HepG2 (cell line): ENCODE data around the gene TREH. TPM values are rescaled to one million over a fixed set of nuclear protein-coding genes. Genes with fewer than 3 reads are reported as not detected.

ENCODE experiments used
- ATF7-NPFF ChIP-seq: sonication (generic); formaldehyde crosslinking; IDR thresholded peaks from 2 replicates; pipeline ENCODE4 v1.8.1; 2023; ENCODE audit warnings: mild to moderate bottlenecking, low read depth, missing genetic modification reagents, moderate library complexity
- CCDC6 ChIP-seq: sonication (generic); formaldehyde crosslinking; IDR thresholded peaks from 2 replicates; pipeline ENCODE4 v1.8.1; 2022; ENCODE audit warnings: mild to moderate bottlenecking, missing genetic modification reagents, moderate library complexity
- ESRRA ChIP-seq: sonication (generic); formaldehyde crosslinking; IDR thresholded peaks from 2 replicates; pipeline ENCODE4 v1.5.1; 2020; ENCODE audit warnings: mild to moderate bottlenecking, low read depth, missing genetic modification reagents
- ETV5 ChIP-seq: IDR thresholded peaks from 2 replicates; pipeline ENCODE4 v1.6.1; 2018; ENCODE audit warnings: missing biosample characterization, missing genetic modification reagents, inconsistent platforms, borderline replicate concordance
- HNF4G ChIP-seq, 2 experiments: sonication (generic) in 1 of 2; formaldehyde crosslinking in 1 of 2; IDR thresholded peaks; 2 replicates each; pipeline versions ENCODE4 v1.4.0 to v1.6.1; 2011 to 2020; ENCODE audit warnings: borderline replicate concordance in 2 of 2, low read depth in 2 of 2, mild to moderate bottlenecking in 2 of 2, low read length in 1 of 2, missing genetic modification reagents in 1 of 2, moderate library complexity in 1 of 2
- KDM3A ChIP-seq: IDR thresholded peaks from 2 replicates; pipeline ENCODE4 v1.6.1; 2018; ENCODE audit warnings: low read depth, missing compliant biosample characterization
- KLF11 ChIP-seq: IDR thresholded peaks from 2 replicates; pipeline ENCODE4 v1.6.1; 2016; ENCODE audit warnings: missing compliant biosample characterization
- KLF16 ChIP-seq, 2 experiments: sonication (generic) in 1 of 2; formaldehyde crosslinking in 1 of 2; IDR thresholded peaks; 2 replicates each; pipeline versions ENCODE4 v1.6.1 to v1.8.0; 2016 to 2023; ENCODE audit warnings: missing genetic modification reagents in 2 of 2, missing compliant biosample characterization in 1 of 2
- PHF20 ChIP-seq: sonication (generic); formaldehyde crosslinking; IDR thresholded peaks from 2 replicates; pipeline ENCODE4 v1.5.0; 2020; ENCODE audit warnings: mild to moderate bottlenecking, missing genetic modification reagents
- RFX5 ChIP-seq: IDR thresholded peaks from 2 replicates; pipeline ENCODE4 v1.6.1; 2011; ENCODE audit warnings: low read depth, low read length, improper control_type of control experiment
- RXRB ChIP-seq: IDR thresholded peaks from 2 replicates; pipeline ENCODE4 v1.6.1; 2016; ENCODE audit warnings: borderline replicate concordance, missing genetic modification reagents, missing compliant biosample characterization
- SOX6 ChIP-seq, 2 experiments: fragments of 450-650 bp in 1 of 2; sonication (generic) in 1 of 2; formaldehyde crosslinking in 1 of 2; IDR thresholded peaks; 2 replicates each; pipeline versions ENCODE4 v1.4.0 to v1.6.1; 2017 to 2020; ENCODE audit warnings: antibody characterized with exemption in 1 of 2, mild to moderate bottlenecking in 1 of 2, missing genetic modification reagents in 1 of 2
- TOPORS ChIP-seq: sonication (generic); formaldehyde crosslinking; IDR thresholded peaks from 2 replicates; pipeline ENCODE4 v1.8.0; 2023; ENCODE audit warnings: mild to moderate bottlenecking, missing genetic modification reagents
- XRCC5 ChIP-seq: fragments of 200-400 bp; formaldehyde crosslinking; optimal IDR thresholded peaks from 2 replicates; pipeline ENCODE3; 2017; ENCODE audit warnings: mild to moderate bottlenecking, low read length
- ZBTB7B ChIP-seq: sonication (generic); formaldehyde crosslinking; IDR thresholded peaks from 2 replicates; pipeline ENCODE4 v1.4.0; 2020; ENCODE audit warnings: missing genetic modification reagents
- ZNF160 ChIP-seq: sonication (generic); formaldehyde crosslinking; IDR thresholded peaks from 2 replicates; pipeline ENCODE4 v1.8.0; 2022; ENCODE audit warnings: mild to moderate bottlenecking, inconsistent platforms, missing genetic modification reagents
- ZNF235 ChIP-seq: sonication (generic); formaldehyde crosslinking; IDR thresholded peaks from 2 replicates; pipeline ENCODE4 v1.8.1; 2023; ENCODE audit warnings: mild to moderate bottlenecking, missing genetic modification reagents, borderline replicate concordance
- ZNF569 ChIP-seq: sonication (generic); formaldehyde crosslinking; IDR thresholded peaks from 2 replicates; pipeline ENCODE4 v1.5.0; 2020; ENCODE audit warnings: mild to moderate bottlenecking, missing genetic modification reagents, moderate library complexity, borderline replicate concordance
- polyA plus RNA-seq, 8 experiments: library from polyadenylated mRNA; depleted of rRNA in 3 of 8; stranded (reverse) in 7 of 8; unstranded in 1 of 8; fragments of >200 nt; fragmentation: Illumina TruSeq in 4 of 8; extraction: Trizol in 4 of 8; gene quantifications; 2 replicates each; pipeline versions ENCODE4 v1.2.1 to v1.2.3, GENCODE V29; 2011 to 2016; ENCODE audit warnings: low read depth in 4 of 8, missing spikeins in 1 of 8, mixed read lengths in 1 of 8; ENCODE audit not compliant: insufficient read depth in 1 of 8
- total RNA-seq, 5 experiments: library from RNA; depleted of rRNA; stranded (reverse); fragments of >200 nt; fragmentation: Illumina TruSeq; extraction: Trizol; gene quantifications; 2 replicates each; pipeline ENCODE4 v1.2.3, GENCODE V29; 2016; ENCODE audit warnings: low read depth in 1 of 5
- TF ChIP-seq, protein P1 (sequence below): IDR thresholded peaks from 2 replicates; pipeline ENCODE4 v1.6.1; 2012; ENCODE audit warnings: low read depth, low read length, improper control_type of control experiment
- TF ChIP-seq, protein P2 (sequence below): sonication (generic); formaldehyde crosslinking; IDR thresholded peaks from 2 replicates; pipeline ENCODE4 v1.5.0; 2020; ENCODE audit warnings: missing genetic modification reagents
- TF ChIP-seq, protein P3 (sequence below): sonication (generic); formaldehyde crosslinking; conservative IDR thresholded peaks from 2 replicates; pipeline ENCODE4 v1.8.0; 2022; ENCODE audit warnings: mild to moderate bottlenecking, moderate library complexity, missing genetic modification reagents
- TF ChIP-seq, protein P4 (sequence below): IDR thresholded peaks from 2 replicates; pipeline ENCODE4 v1.6.1; 2016; ENCODE audit warnings: low read depth, borderline replicate concordance

TREH gene
- total and polyA plus RNA-seq, 2 of the 13 experiments (the other 11 are each of a cell fraction or from before 2014, with no cell fraction given) = 0.53 to 0.86 TPM

DNA sequence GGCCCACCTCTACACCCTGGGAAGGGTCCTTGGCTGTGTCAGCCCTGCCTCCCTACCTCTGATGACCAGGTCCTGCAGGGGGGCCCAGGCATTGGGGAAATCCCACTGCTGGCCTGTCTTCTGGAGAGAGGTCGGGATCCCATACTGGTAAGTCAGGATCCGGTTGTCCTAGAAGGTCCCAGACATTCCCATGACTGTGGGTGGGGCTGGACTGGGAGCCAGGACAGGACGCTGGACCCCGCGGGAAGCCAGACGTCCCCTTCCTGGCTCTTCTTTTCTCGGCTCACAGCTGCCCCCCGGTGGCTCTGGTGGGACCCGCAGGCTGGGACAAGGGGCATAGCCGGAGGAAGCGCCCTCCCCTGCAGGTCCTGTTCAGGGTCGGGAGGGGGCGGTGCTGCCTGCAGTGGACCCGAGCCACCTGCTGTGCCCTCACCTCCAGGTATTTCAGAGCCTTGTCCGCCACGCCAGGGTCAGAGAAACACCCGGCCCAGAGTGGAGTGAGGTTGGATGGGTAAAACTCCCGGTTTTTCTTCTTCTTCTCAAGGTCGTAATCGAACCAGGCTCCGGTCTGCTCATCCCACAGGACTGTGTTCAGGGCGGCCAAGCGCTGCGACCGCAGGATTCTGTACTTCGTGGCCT, 20.0 kb downstream of the TREH start (continued):
- TF ChIP-seq ATF7-NPFF (CRISPR knock-in tag) = no peak
- TF ChIP-seq, protein P1, sequence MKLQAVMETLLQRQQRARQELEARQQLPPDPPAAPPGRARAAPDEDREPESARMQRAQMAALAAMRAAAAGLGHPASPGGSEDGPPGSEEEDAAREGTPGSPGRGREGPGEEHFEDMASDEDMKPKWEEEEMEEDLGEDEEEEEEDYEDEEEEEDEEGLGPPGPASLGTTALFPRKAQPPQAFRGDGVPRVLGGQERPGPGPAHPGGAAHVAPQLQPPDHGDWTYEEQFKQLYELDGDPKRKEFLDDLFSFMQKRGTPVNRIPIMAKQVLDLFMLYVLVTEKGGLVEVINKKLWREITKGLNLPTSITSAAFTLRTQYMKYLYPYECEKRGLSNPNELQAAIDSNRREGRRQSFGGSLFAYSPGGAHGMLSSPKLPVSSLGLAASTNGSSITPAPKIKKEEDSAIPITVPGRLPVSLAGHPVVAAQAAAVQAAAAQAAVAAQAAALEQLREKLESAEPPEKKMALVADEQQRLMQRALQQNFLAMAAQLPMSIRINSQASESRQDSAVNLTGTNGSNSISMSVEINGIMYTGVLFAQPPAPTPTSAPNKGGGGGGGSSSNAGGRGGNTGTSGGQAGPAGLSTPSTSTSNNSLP = no peak
- no peak for TF ChIP-seq RFX5
- TF ChIP-seq ESRRA (CRISPR knock-in tag) = no peak
- TF ChIP-seq KDM3A (CRISPR knock-in tag) = no peak
- TF ChIP-seq TOPORS (CRISPR knock-in tag) = no peak
- peak; percentile 14; the same call in 1 of the 2 replicates for TF ChIP-seq HNF4G (IDR thresholded peaks at IDR 0.05; ENCODE audit: borderline replicate concordance, low read depth, low read length)
- TF ChIP-seq HNF4G (CRISPR knock-in tag; IDR thresholded peaks at IDR 0.05; ENCODE audit: borderline replicate concordance, low read depth) = no peak
- peak; percentile 64; the same call in 1 of the 2 replicates for TF ChIP-seq RXRB (CRISPR knock-in tag)
- TF ChIP-seq ZNF569 (CRISPR knock-in tag) = no peak
- TF ChIP-seq, protein P2, sequence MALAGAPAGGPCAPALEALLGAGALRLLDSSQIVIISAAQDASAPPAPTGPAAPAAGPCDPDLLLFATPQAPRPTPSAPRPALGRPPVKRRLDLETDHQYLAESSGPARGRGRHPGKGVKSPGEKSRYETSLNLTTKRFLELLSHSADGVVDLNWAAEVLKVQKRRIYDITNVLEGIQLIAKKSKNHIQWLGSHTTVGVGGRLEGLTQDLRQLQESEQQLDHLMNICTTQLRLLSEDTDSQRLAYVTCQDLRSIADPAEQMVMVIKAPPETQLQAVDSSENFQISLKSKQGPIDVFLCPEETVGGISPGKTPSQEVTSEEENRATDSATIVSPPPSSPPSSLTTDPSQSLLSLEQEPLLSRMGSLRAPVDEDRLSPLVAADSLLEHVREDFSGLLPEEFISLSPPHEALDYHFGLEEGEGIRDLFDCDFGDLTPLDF = no peak
- TF ChIP-seq, protein P3, sequence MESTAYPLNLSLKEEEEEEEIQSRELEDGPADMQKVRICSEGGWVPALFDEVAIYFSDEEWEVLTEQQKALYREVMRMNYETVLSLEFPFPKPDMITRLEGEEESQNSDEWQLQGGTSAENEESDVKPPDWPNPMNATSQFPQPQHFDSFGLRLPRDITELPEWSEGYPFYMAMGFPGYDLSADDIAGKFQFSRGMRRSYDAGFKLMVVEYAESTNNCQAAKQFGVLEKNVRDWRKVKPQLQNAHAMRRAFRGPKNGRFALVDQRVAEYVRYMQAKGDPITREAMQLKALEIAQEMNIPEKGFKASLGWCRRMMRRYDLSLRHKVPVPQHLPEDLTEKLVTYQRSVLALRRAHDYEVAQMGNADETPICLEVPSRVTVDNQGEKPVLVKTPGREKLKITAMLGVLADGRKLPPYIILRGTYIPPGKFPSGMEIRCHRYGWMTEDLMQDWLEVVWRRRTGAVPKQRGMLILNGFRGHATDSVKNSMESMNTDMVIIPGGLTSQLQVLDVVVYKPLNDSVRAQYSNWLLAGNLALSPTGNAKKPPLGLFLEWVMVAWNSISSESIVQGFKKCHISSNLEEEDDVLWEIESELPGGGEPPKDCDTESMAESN (CRISPR knock-in tag) = no peak
- TF ChIP-seq, protein P4, sequence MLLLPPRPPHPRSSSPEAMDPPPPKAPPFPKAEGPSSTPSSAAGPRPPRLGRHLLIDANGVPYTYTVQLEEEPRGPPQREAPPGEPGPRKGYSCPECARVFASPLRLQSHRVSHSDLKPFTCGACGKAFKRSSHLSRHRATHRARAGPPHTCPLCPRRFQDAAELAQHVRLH (CRISPR knock-in tag) = peak; percentile 70; the same call in 1 of the 2 replicates
- no peak for TF ChIP-seq KLF11 (CRISPR knock-in tag)
- TF ChIP-seq PHF20 (CRISPR knock-in tag) = no peak
- TF ChIP-seq ETV5 (CRISPR knock-in tag) = peak; percentile 46; the same call in 1 of the 2 replicates
- TF ChIP-seq ZNF235 (CRISPR knock-in tag) = no peak
- TF ChIP-seq SOX6 (IDR thresholded peaks at IDR 0.05) = no peak
- TF ChIP-seq SOX6 (CRISPR knock-in tag; IDR thresholded peaks at IDR 0.05) = peak; percentile 39; the same call in 1 of the 2 replicates
- TF ChIP-seq ZBTB7B (CRISPR knock-in tag) = 0 out of 2 replicates have a peak, but pooled peaks have one; percentile 33
- 0 out of 2 replicates have a peak, but pooled peaks have one; percentile 17 for TF ChIP-seq CCDC6 (CRISPR knock-in tag)
- TF ChIP-seq XRCC5 = peak; percentile 85
- TF ChIP-seq ZNF160 (CRISPR knock-in tag) = no peak
- TF ChIP-seq KLF16 (CRISPR knock-in tag; IDR thresholded peaks at IDR 0.05) = no peak
